AG04449 (cell line): ENCODE measurements around the gene SRM.
"Not testable (repeated sequence)": the region's sequence is repeated elsewhere in the genome, so short reads cannot be mapped to it uniquely, and the experiment has no call there.

ENCODE experiments used
- CTCF ChIA-PET: fragments of 350-600 bp; formaldehyde crosslinking; extraction: SDS; loops from one replicate; lab custom pipeline; 2021; ENCODE audit warnings: antibody characterized with exemption; lab: Yijun Ruan, JAX
- POLR2A ChIA-PET: fragments of 400-600, 350-600 bp; formaldehyde crosslinking; extraction: SDS; loops from one replicate; lab custom pipeline; 2020; ENCODE audit warnings: antibody characterized with exemption, inconsistent platforms; lab: Yijun Ruan, JAX
- DNase-seq: peaks from one replicate; pipeline ENCODE4 v3.0.0-alpha.2; 2010; ENCODE audit warnings: low read depth, low spot score
- H3K4me3 ChIP-seq: 2 replicates; pipeline ENCODE4 v1.5.1; 2011; ENCODE audit warnings: low read depth, mild to moderate bottlenecking, control low read depth, low read length
- TF ChIP-seq, protein P1 (sequence below): IDR thresholded peaks from one replicate; pipeline ENCODE4 v1.5.1; 2011; ENCODE audit warnings: mild to moderate bottlenecking, moderate library complexity, low read length, control low read depth, inconsistent platforms; ENCODE audit not compliant: insufficient read depth; ENCODE audit errors: missing control alignments

SRM gene

DNA sequence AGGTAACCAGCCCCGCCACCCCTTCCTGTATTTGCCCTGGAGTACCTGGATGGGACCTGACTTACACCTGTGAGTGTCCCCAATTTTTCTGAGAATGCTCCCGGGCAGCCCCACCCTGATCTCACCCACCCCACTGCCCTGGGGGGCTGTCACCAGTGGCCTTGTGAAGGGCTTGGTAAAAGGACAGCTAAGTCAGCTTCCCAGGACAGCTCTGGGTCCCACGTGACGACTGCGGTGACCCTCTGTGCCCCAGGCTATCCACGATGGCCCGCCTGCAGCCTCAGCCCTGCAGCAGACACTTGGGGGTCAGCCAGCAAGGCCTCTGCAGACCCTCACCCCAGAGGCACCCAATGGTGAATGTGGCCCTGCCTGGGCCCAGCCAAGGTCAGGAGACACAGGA is 5.6 kb downstream of the SRM start:
- DNase-seq, result no peak
- ChIA-PET CTCF (interaction anchor here (13.9 kb wide), 1 partner anchor 16 kb away, joined by 161 read pairs; no protein-coding TSS in a partner anchor), POLR2A (no interaction called here)
- TF ChIP-seq, protein P1, sequence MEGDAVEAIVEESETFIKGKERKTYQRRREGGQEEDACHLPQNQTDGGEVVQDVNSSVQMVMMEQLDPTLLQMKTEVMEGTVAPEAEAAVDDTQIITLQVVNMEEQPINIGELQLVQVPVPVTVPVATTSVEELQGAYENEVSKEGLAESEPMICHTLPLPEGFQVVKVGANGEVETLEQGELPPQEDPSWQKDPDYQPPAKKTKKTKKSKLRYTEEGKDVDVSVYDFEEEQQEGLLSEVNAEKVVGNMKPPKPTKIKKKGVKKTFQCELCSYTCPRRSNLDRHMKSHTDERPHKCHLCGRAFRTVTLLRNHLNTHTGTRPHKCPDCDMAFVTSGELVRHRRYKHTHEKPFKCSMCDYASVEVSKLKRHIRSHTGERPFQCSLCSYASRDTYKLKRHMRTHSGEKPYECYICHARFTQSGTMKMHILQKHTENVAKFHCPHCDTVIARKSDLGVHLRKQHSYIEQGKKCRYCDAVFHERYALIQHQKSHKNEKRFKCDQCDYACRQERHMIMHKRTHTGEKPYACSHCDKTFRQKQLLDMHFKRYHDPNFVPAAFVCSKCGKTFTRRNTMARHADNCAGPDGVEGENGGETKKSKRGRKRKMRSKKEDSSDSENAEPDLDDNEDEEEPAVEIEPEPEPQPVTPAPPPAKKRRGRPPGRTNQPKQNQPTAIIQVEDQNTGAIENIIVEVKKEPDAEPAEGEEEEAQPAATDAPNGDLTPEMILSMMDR, result no peak
- no peak overlapping the region for H3K4me3 ChIP-seq

DNA sequence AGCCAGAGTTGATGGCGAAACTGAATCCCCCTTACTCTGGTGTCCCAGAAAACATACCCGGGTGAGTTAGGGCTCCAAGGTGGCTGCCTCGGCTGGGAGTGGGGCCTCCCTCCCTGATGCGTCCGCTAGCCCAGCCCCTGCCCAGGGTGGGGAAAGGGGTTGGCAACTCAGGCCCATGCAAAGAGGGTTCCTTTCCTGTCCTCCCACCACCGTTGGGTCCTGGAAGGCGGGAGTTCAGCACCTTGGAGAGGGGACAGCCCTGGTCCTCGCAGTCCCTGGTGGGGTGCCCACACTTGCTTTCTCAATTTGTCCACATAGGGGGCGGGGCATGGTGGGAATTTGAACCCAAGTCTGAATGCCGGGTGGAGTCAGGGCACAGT is 6.1 kb downstream of the SRM start:
- DNase-seq, result no peak
- CTCF ChIA-PET, result interaction anchor here (13.9 kb wide), 1 partner anchor 15 kb away, joined by 161 read pairs; no protein-coding TSS in a partner anchor
- POLR2A ChIA-PET, result interaction anchor here (0.7 to 1.1 kb wide), 2 partner anchors 22 to 28 kb away, joined by 3 read pairs; no protein-coding TSS in a partner anchor
- no peak overlapping the region for H3K4me3 ChIP-seq
- TF ChIP-seq, protein P1, result no peak

GRCh38 chr1:11052839-11053757 is 6.7 kb downstream of the SRM start:
- no peak overlapping the region for H3K4me3 ChIP-seq
- ChIA-PET CTCF (interaction anchor here (1.0 to 13.9 kb wide), 3 partner anchors 7 to 558 kb away, joined by 3 to 161 read pairs (median 3); no protein-coding TSS in a partner anchor), POLR2A (interaction anchor here (0.7 to 1.1 kb wide), 2 partner anchors 21 to 28 kb away, joined by 3 read pairs; no protein-coding TSS in a partner anchor)
- TF ChIP-seq, protein P1, result no peak
- no peak for DNase-seq

DNA sequence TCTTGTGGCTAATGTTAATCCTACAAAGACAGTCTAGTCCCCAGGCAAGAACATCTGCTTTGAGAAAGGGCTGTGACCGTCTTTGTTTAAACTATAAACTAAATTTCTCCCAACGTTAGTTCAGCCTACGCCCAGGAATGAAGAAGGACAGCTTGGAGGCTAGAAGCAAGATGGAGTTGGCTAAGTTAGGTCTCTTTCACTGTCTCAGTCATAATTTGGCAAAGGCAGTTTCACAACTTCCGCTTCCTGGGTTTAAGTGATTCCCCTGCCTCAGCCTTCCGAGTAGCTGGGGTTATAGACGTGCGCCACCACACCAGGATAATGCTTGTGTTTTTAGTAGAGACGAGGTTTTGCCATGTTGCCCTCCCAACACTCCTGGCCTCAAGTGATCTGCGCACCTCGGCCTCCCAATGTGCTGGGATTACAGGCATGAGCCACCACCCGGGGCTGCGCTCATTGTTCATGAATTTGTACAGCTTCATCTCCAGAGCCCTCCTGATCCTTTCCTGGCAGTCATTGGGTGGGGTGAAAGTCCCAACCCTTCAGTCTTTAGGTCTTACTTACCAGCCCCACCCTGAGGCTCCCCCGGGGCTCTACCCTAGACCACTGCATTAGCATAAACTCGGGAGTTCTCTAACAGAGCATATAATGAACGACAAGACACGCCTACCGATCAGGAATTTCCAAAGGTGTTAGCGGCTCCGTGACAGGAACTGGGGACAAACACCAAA is 7.9 kb downstream of the SRM start:
- ChIA-PET POLR2A (interaction anchor here (0.9 to 1.2 kb wide), 3 partner anchors 8 to 14 kb away, joined by 3 to 5 read pairs (median 4); partner anchors contain the start of gene SRM), CTCF (interaction anchor here (1.0 to 13.9 kb wide), 4 partner anchors 8 to 594 kb away, joined by 3 to 161 read pairs (median 4); no protein-coding TSS in a partner anchor)
- TF ChIP-seq, protein P1, result no peak
- no peak overlapping the region for H3K4me3 ChIP-seq
- DNase-seq, result no peak

GRCh38 chr1:11051121-11051520 is 8.7 kb downstream of the SRM start:
- not testable (repeated sequence) for DNase-seq, H3K4me3 ChIP-seq
- ChIA-PET POLR2A (interaction anchor here (0.9 to 1.2 kb wide), 3 partner anchors 9 to 13 kb away, joined by 3 to 5 read pairs (median 4); partner anchors contain the start of gene SRM), CTCF (interaction anchor here (1.2 to 13.9 kb wide), 3 partner anchors 13 to 595 kb away, joined by 3 to 161 read pairs (median 4); no protein-coding TSS in a partner anchor)

- no peak for DNase-seq
- ChIA-PET CTCF (interaction anchor here (13.9 kb wide), 1 partner anchor 8 kb away, joined by 161 read pairs; no protein-coding TSS in a partner anchor), POLR2A (no interaction called here)
- no peak within 1 kb of the TSS for H3K4me3 ChIP-seq
- TF ChIP-seq, protein P1, result no peak
Observed at GRCh38 chr1:11046625-11047365, 13.0 kb downstream of the SRM start, which contains the start of gene MASP2. MASP2 (minus strand) TSS chr1:11047239; CDS start chr1:11047207, 32 bp downstream.
